Memory B cell (primary cell): ENCODE measurements around the gene ACTA2.
"Not testable (repeated sequence)": the region's sequence is repeated elsewhere in the genome, so short reads cannot be mapped to it uniquely, and the experiment has no call there.

Experiments used
- ATAC-seq: fragments of 150-1000 bp; cut with Tn5 transposase; 2 replicates; pipeline ENCODE4 v1.10.0; 2021; ENCODE audit warnings: low read depth, mild to moderate bottlenecking, moderate library complexity
- DNase-seq, 2 donors: peaks; one replicate each; pipeline ENCODE4 v3.0.0; 2022; ENCODE audit warnings: low spot score in 2 of 2
- H3K27ac Mint-ChIP-seq: one replicate; pipeline ENCODE4 v1.8.0; 2022; ENCODE audit warnings: mild to moderate bottlenecking, moderate library complexity, mixed read lengths
- H3K27me3 Mint-ChIP-seq: one replicate; pipeline ENCODE4 v1.8.0; 2022; ENCODE audit warnings: mixed read lengths
- H3K36me3 Mint-ChIP-seq: one replicate; pipeline ENCODE4 v1.8.0; 2022; ENCODE audit warnings: mild to moderate bottlenecking, mixed read lengths
- H3K4me1 Mint-ChIP-seq: one replicate; pipeline ENCODE4 v1.8.0; 2022; ENCODE audit warnings: mixed read lengths
- H3K4me3 Mint-ChIP-seq: one replicate; pipeline ENCODE4 v1.8.0; 2022; ENCODE audit warnings: mild to moderate bottlenecking, moderate library complexity, mixed read lengths
- H3K9me3 Mint-ChIP-seq: one replicate; pipeline ENCODE4 v1.8.0; 2022; ENCODE audit warnings: mixed read lengths

ACTA2 gene

GRCh38 chr10:88932539-88933256 lies 19.9 kb downstream of the ACTA2 start:
- peaks cover 24% of the 10 kb centered on the region for H3K4me1 Mint-ChIP-seq
- H3K9me3 Mint-ChIP-seq, result no peaks in the 10 kb centered on the region
- H3K27me3 Mint-ChIP-seq, result no peaks in the 10 kb centered on the region
- DNase-seq (peak; percentile 15 to 39), ATAC-seq (peak; percentile 68)
- H3K36me3 Mint-ChIP-seq, result peaks cover 5% of the 10 kb centered on the region
- peak overlapping the region; percentile 76 for H3K27ac Mint-ChIP-seq
- no peak overlapping the region for H3K4me3 Mint-ChIP-seq

- peak overlapping the region; percentile 76 for H3K27ac Mint-ChIP-seq
- ATAC-seq, DNase-seq: not testable (repeated sequence)
These were observed 20.5 kb downstream of the ACTA2 start for GRCh38 chr10:88932029-88932428.

GRCh38 chr10:88931548-88931947 lies 21.0 kb downstream of the ACTA2 start:
- Mint-ChIP-seq H3K4me3 (no peak overlapping the region), H3K9me3 (no peaks in the 10 kb centered on the region), H3K27me3 (no peaks in the 10 kb centered on the region), H3K4me1 (peaks cover 22% of the 10 kb centered on the region), H3K27ac (peak overlapping the region; percentile 12), H3K36me3 (peaks cover 5% of the 10 kb centered on the region)
- DNase-seq, result no peak
- ATAC-seq, result no peak

More at GRCh38 chr10:88932029-88932428, 20.5 kb downstream of the ACTA2 start:
- H3K4me3 Mint-ChIP-seq, H3K27me3 Mint-ChIP-seq, H3K9me3 Mint-ChIP-seq, H3K36me3 Mint-ChIP-seq: not testable (repeated sequence)
- peaks cover 24% of the 10 kb centered on the region for H3K4me1 Mint-ChIP-seq

- H3K9me3 Mint-ChIP-seq, result no peaks in the 10 kb centered on the region
- H3K36me3 Mint-ChIP-seq, result peaks cover 10% of the 10 kb centered on the region
- H3K27me3 Mint-ChIP-seq, result no peaks in the 10 kb centered on the region
- H3K27ac Mint-ChIP-seq, result peak overlapping the region; percentile 21
- H3K4me3 Mint-ChIP-seq, result no peak overlapping the region
- ATAC-seq, result no peak
- no peak for DNase-seq
- H3K4me1 Mint-ChIP-seq, result peaks cover 12% of the 10 kb centered on the region
These were observed 24.3 kb downstream of the ACTA2 start for GRCh38 chr10:88928254-88928653.

- no peak overlapping the region for H3K4me3 Mint-ChIP-seq
- H3K4me1 Mint-ChIP-seq, result peaks cover 8% of the 10 kb centered on the region
- no peak overlapping the region for H3K27ac Mint-ChIP-seq
- H3K36me3 Mint-ChIP-seq, result peaks cover 10% of the 10 kb centered on the region
- ATAC-seq (no peak), DNase-seq (no peak)
- no peaks in the 10 kb centered on the region for H3K9me3 Mint-ChIP-seq
- no peaks in the 10 kb centered on the region for H3K27me3 Mint-ChIP-seq
These were observed 25.2 kb downstream of the ACTA2 start for GRCh38 chr10:88927416-88927690.

DNA sequence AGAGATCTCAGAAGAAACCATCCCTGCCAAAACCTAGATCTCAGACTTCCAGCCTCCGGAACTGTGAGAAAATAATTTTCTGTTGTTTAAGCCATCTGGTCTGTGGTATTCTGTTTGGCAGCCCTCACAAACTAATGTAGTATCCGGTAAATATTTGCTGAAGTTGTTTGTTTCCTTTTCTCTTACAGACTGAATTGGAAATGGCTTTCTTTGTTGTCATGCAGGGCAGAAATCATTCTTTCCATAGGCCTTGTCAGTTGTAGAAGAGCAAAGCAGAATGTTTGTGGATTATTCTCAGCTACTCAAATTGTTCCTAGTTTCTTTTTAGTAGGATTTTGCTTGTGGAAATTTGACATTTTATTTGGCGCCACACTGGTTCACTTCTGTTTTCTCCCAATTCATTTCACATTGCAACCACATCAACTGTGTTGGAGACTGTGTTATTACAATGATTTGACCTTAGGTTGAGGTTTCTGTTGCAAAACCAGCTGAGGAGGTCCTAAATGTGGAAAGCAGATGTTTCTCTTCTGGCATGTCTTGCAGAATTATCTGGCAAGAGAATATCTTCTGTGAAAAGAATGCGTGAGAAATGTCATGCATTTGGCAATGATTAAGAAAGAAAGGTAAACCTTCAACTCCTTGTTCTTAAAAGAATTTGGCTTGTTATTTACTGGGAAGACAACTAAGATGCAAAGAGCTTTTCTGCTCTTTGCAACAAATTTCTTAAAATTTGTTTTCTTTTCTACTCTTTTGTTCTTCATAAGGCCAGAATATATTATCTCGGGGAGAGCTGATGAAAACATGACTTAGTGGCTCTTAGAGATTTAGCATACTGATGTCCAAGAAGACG lies 25.8 kb downstream of the ACTA2 start:
- H3K27ac Mint-ChIP-seq, result peak overlapping the region; percentile 50
- peaks cover 10% of the 10 kb centered on the region for H3K36me3 Mint-ChIP-seq
- DNase-seq, result no peak
- no peak overlapping the region for H3K4me3 Mint-ChIP-seq
- no peaks in the 10 kb centered on the region for H3K27me3 Mint-ChIP-seq
- peaks cover 6% of the 10 kb centered on the region for H3K4me1 Mint-ChIP-seq
- H3K9me3 Mint-ChIP-seq, result no peaks in the 10 kb centered on the region
- no peak for ATAC-seq

GRCh38 chr10:88923520-88923919 lies 29.1 kb downstream of the ACTA2 start:
- H3K27ac Mint-ChIP-seq, result peak overlapping the region; percentile 2
- no peak for ATAC-seq
- H3K9me3 Mint-ChIP-seq, result no peaks in the 10 kb centered on the region
- no peaks in the 10 kb centered on the region for H3K4me1 Mint-ChIP-seq
- H3K4me3 Mint-ChIP-seq, result no peak overlapping the region
- peaks cover 10% of the 10 kb centered on the region for H3K36me3 Mint-ChIP-seq
- DNase-seq, result no peak
- no peaks in the 10 kb centered on the region for H3K27me3 Mint-ChIP-seq

DNA sequence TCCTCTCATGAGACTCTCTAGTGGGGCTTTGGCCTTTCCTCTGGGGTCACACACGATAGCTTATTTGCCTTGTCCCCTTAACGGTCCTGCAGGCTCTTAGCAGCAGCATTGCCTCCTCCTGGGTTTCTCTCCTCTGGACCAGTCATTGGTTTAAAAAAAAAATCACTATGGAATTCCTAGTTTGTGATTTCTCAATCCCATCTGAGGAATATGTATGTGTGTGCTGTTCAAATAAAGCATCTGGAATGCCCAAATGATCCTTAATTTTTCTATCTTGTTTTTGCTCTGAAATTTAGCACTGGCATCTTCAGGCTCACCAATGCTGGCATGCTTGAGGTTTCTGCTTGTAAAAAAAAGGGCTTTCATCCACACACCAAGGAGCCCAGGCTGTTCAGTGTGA lies 30.5 kb downstream of the ACTA2 start:
- Mint-ChIP-seq H3K4me1 (no peaks in the 10 kb centered on the region), H3K9me3 (no peaks in the 10 kb centered on the region), H3K36me3 (peaks cover 11% of the 10 kb centered on the region), H3K27me3 (no peaks in the 10 kb centered on the region), H3K27ac (no peak overlapping the region), H3K4me3 (no peak overlapping the region)
- ATAC-seq, result no peak
- DNase-seq, result no peak

GRCh38 chr10:88920986-88921593 lies 31.5 kb downstream of the ACTA2 start:
- Mint-ChIP-seq H3K4me1 (no peaks in the 10 kb centered on the region), H3K4me3 (no peak overlapping the region), H3K27ac (no peak overlapping the region), H3K27me3 (no peaks in the 10 kb centered on the region), H3K36me3 (peaks cover 11% of the 10 kb centered on the region), H3K9me3 (no peaks in the 10 kb centered on the region)
- no peak for DNase-seq
- no peak for ATAC-seq

DNA sequence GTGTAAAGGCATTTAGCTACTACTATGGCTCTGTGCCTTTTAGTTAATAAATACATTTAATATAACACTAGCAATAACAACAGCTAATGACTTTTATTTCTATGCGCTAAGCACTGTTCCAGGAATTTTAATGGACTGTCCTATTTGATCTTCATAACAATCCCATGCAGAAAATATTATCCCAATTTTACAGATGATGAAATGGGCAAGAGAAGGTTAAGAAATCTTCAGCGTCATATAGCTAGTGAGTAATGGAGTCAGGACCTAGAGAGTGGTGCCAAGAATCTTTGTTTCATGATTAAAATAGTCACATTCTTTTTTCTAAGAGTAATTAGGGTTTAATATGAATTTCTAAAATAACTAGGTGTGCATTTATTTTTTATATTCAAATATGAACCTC lies 32.4 kb downstream of the ACTA2 start:
- Mint-ChIP-seq H3K4me3 (no peak overlapping the region), H3K36me3 (peaks cover 17% of the 10 kb centered on the region), H3K27ac (no peak overlapping the region), H3K9me3 (no peaks in the 10 kb centered on the region), H3K4me1 (no peaks in the 10 kb centered on the region), H3K27me3 (no peaks in the 10 kb centered on the region)
- DNase-seq, result no peak
- ATAC-seq, result no peak

DNA sequence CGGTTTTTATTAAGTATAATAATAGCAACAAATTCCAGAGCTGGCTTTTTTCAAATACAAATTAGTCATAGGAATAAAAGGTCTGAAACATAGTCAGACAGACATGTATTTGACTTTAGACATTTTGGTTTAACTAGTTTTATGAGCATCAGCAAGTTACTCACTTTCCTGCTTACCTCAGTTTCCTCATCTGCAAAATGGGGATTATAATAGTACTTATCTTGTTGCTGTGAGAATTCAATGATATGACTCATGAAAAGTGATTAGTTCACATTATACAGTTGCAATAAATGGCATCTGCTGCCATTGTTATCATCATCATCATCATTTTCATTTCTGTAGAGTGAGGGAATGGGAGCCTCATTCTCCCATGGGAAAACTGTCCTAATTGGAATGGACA lies 33.5 kb downstream of the ACTA2 start:
- ATAC-seq (no peak), DNase-seq (no peak)
- H3K4me1 Mint-ChIP-seq, result no peaks in the 10 kb centered on the region
- no peaks in the 10 kb centered on the region for H3K9me3 Mint-ChIP-seq
- H3K27me3 Mint-ChIP-seq, result no peaks in the 10 kb centered on the region
- H3K36me3 Mint-ChIP-seq, result peaks cover 18% of the 10 kb centered on the region
- no peak overlapping the region for H3K4me3 Mint-ChIP-seq
- no peak overlapping the region for H3K27ac Mint-ChIP-seq

DNA sequence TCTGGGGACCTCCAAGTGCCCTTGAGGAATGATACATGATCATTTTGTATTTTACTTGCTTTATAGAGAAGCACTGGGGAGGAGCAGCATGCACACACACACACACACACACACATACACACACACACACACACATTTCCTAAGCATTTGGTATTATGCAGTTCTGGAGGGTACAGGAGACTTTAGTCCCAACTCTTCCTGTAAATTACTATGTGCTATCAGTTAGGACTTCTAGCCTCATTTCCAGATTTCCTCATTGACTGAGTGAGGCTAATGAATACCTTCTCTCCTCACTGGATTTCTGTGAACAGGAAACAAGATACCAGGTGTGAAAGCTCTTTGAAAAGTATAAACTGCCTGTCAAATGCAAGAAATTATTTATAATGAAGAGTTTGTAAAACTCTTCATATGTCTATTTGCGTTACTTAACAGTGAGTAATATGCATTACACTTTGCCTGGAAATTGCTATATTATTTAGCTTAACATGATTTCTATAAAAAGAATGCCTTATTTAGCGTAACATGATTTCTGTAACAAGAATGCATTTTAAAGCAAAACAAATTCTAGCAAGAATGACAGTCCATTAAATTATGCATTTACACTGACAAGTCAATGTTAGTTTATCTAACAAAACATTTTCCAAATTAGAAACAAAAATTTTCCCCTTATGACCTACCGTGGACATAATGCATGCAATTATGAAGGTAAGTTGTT lies 34.2 kb downstream of the ACTA2 start:
- no peak overlapping the region for H3K27ac Mint-ChIP-seq
- no peaks in the 10 kb centered on the region for H3K9me3 Mint-ChIP-seq
- DNase-seq (no peak), ATAC-seq (no peak)
- no peak overlapping the region for H3K4me3 Mint-ChIP-seq
- peaks cover 18% of the 10 kb centered on the region for H3K36me3 Mint-ChIP-seq
- H3K4me1 Mint-ChIP-seq, result no peaks in the 10 kb centered on the region
- no peaks in the 10 kb centered on the region for H3K27me3 Mint-ChIP-seq

- Mint-ChIP-seq H3K27ac (no peak overlapping the region), H3K4me1 (no peaks in the 10 kb centered on the region), H3K4me3 (no peak overlapping the region), H3K9me3 (no peaks in the 10 kb centered on the region), H3K27me3 (no peaks in the 10 kb centered on the region), H3K36me3 (peaks cover 18% of the 10 kb centered on the region)
- DNase-seq, result no peak
- ATAC-seq, result no peak
These were observed 35.6 kb downstream of the ACTA2 start for GRCh38 chr10:88916986-88917385.

- H3K4me3 Mint-ChIP-seq, result no peak overlapping the region
- no peaks in the 10 kb centered on the region for H3K9me3 Mint-ChIP-seq
- no peaks in the 10 kb centered on the region for H3K4me1 Mint-ChIP-seq
- H3K27ac Mint-ChIP-seq, result peak overlapping the region; percentile 35
- H3K27me3 Mint-ChIP-seq, result no peaks in the 10 kb centered on the region
- ATAC-seq (no peak), DNase-seq (no peak)
- H3K36me3 Mint-ChIP-seq, result peaks cover 25% of the 10 kb centered on the region
These were observed 36.3 kb downstream of the ACTA2 start for GRCh38 chr10:88916231-88916630.
